ENCODE results near the gene RTN4IP1.
A peak's percentile ranks its signal among the peaks of the same experiment; 100 is the strongest.

Gene RTN4IP1

GRCh38 chr6:106546261-106546690 is 83.0 kb downstream of the RTN4IP1 start:
- DNase-seq, result no peak

DNA sequence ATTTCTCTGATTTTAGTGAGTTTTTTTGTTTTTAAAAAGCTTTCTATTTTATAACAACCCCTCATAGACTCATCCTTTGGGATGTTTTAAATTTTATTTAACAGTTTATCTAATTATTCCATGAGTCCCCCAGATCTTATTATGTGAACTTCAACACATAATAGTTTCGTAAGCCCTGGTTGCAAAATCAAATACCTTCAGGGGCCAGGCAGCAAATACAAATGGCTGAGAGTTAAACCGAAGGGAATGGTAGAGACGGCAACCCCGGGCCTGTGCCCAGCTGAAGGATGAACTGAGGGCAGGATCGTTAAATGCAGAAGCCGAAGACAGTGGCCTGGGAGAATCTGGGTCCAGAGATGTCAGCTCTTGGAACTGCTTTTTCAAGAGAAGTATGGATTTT is 88.4 kb downstream of the RTN4IP1 start:
- DNase-seq, result no peak

- no peak for DNase-seq
Observed at GRCh38 chr6:106540432-106540831, 88.9 kb downstream of the RTN4IP1 start.

DNA sequence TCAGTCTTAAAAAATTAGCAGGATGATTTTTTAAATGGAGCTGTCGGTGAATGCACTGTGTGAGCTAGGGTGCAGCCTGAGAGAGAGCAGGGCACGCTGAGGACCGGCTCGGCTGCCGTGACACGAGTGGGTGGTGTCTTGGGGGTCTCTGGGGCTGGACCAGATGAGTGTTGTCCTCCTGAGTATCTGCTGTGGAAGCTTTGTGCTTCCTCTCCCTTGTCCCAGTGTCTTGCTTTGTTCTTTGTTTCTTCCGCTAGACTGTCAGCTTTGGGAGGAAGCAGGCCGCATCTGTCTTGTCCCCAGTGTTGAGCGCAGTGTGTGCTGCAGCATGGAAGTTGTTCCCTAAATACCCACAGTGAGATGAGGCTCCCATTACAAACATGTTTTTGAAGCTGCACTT is 89.4 kb downstream of the RTN4IP1 start:
- DNase-seq, result peak; percentile 42

- DNase-seq, result no peak
Observed at GRCh38 chr6:106538145-106538544, 91.2 kb downstream of the RTN4IP1 start.

GRCh38 chr6:106537662-106538061 is 91.6 kb downstream of the RTN4IP1 start:
- no peak for DNase-seq

GRCh38 chr6:106536851-106537250 is 92.4 kb downstream of the RTN4IP1 start:
- DNase-seq, result no peak

- DNase-seq, result no peak
Observed at GRCh38 chr6:106536357-106536756, 92.9 kb downstream of the RTN4IP1 start.

DNA sequence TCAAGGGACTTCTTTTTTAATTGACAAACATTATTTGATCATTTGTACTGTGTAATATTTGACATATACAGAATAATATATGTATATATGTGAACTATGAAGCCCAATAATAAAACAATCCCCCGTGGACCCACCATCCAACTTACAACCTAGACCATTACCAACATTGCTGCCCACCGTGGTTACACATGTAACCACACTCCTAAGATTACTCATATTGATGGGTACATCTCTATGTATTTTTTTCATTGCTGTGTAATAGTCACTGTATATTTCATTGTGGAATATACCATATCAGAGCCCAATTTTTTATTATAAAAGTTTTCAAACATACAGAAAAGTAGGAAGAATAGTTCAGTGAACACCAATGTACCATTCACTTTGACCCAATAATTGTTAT is 94.3 kb downstream of the RTN4IP1 start:
- no peak for DNase-seq

DNA sequence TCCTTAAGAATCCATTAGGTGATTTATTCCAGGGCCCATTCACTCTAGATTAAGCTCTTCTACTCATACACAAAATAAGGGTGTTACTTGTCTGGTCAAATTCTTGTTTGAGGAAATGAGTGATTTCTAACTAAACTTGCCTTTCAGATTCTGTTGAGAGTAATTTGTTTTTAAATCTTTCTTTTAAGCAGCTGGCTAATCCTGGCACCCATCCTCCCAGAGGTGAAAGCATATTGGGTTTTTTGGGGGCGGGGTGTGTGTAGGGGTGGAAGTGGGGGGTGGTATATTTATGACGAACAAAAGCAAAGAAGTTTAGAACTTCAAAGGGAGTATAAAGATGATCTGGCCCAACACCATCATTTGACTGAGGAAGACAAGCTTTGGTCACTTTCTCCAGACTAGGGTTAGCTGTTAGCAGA is 94.7 kb downstream of the RTN4IP1 start:
- DNase-seq, result no peak

DNA sequence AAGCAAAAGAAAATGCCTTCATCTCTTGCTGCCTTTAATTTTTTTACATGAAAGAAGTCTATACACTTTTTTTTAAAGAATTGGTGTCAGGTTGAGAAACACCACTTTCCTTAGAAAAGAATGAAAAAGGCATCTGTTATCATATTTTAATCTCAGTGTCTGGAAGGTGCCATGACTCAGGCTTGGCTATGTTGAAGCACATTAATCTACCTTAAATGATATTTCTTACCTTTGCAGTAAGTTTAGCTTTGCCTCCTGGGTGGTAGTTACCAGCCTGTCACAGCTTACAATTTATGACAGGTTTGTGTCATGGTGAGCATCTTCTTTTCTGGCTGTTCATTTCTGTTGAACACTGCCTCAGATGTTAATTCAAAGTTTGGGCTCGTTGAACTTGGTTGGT is 95.3 kb downstream of the RTN4IP1 start:
- DNase-seq, result no peak

DNA sequence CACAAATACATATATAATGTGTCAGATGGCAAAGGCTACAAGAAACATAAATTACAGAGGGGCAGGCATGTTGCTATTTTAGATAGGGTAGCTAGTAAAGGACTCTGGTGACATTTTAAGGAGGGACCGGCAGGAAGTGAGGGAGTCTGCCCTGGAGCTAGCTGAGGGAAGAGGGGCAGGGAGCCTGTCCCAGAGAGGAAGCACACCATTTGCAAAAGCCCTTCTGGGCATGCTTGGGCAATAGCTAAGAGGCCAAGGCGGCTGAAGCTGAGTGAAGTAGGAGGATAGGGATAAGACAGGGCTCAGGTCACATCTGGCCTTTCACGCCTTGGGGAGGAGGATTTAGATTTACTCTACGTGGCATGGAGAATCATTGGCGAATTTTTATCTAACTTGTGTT is 96.2 kb downstream of the RTN4IP1 start:
- no peak for DNase-seq

GRCh38 chr6:106530502-106530901 is 98.8 kb downstream of the RTN4IP1 start:
- DNase-seq, result no peak

GRCh38 chr6:106530026-106530425 is 99.3 kb downstream of the RTN4IP1 start:
- no peak for DNase-seq

DNA sequence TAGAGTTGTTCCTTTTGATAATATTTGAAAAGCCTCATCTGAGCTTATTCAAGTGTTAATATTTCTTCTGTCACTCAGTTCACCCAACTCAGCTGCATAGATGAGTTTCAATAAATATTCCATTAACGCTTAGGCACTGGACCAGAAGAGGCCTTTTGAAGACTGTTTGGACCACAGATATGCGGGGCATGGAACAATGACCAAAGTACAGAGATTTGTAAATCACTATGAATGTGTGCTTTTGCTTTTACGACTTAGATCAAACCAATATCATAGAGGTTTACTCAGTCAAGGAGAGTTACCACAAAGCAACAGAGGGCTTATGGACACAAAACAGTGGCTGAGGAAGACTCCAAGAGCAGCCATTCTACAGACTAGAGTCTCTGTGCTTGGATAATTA is 99.9 kb downstream of the RTN4IP1 start:
- DNase-seq, result no peak

DNA sequence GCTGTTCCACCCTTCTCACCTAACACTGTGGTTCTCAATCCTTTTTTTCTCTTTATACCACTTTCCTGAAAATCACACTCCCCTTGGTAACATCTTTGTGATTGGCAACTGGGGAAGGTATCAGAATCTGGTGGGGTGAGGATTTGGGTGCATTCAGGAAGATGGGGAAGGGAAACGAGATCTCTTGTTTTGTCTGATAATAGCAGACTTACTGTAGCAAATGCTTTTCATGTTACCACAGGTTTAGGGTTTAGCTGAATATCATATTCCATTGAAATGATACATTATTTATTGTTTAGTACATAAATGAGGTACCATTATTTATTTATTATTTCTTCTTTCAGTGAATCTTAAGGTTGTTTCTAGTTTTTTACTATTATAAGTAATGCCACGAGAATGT is 100.8 kb downstream of the RTN4IP1 start:
- DNase-seq, result no peak

DNA sequence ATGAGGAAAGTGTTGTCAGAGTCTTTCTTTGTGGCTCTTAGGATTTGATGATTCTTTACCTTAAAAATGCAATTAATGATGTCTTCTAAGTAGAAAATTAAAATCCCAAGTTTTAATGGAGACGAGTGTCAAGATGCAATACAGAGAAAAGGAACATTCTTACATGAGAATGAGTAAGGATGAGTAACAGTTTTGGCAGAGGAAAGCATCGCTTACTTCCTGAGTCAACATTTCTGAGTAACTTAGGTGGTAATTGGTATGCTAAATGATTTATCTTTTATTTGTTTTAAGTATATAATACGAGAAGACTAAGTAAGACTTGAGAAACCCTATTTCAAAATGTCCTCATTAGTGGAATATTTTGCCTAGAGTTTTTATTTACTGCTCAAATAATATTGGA is 101.3 kb downstream of the RTN4IP1 start:
- DNase-seq, result no peak

DNA sequence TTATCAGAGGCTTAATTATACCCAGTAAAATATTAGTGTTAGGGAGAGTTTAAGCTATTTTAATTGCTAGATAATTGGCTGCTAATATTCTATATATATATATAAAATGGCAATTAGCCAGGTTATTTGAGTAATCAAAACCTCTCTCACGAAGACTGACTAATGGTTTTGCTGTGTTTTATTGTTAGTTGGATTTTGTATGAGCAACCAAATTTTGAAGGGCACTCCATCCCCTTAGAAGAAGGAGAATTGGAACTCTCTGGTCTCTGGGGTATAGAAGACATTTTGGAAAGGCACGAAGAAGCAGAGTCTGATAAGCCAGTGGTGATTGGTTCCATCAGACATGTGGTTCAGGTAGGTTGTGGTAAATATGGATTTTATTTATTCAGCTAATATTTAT is 102.2 kb downstream of the RTN4IP1 start:
- DNase-seq, result no peak

- no peak for DNase-seq
Observed at GRCh38 chr6:106525882-106526275, 103.4 kb downstream of the RTN4IP1 start.

DNA sequence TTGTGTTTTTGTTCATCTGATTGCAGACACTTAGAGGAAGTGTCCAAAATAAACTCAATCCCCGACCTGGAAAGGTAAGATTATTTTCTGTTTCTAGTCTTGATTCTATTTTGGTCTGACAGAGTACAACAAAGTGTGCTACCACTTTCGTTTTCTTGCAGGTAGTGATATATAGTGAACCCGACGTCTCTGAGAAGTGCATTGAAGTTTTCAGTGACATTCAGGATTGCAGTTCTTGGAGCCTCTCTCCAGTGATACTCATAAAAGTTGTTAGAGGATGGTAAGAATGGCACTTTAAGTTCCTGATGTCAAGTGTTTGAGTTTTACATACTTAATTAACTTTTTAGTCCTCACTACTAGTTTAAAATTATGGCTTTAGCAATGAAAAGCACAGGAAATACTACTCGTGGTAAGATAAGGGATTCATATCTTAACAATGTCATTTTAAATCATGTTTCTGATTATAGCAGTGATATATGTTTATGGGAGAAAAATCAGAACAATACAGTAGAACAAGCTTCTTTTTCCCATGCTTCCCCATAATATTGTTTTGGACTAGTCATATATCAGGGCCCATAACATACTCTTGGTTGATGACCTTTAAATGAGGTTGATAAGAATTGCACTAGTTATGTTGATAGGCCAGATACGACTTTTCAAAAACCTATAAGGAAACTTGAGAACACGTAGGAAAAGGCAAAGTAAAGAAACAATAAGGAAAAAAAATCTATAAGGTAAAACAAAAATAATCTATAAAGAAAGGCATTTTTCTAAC is 104.0 kb downstream of the RTN4IP1 start:
- no peak for DNase-seq

DNA sequence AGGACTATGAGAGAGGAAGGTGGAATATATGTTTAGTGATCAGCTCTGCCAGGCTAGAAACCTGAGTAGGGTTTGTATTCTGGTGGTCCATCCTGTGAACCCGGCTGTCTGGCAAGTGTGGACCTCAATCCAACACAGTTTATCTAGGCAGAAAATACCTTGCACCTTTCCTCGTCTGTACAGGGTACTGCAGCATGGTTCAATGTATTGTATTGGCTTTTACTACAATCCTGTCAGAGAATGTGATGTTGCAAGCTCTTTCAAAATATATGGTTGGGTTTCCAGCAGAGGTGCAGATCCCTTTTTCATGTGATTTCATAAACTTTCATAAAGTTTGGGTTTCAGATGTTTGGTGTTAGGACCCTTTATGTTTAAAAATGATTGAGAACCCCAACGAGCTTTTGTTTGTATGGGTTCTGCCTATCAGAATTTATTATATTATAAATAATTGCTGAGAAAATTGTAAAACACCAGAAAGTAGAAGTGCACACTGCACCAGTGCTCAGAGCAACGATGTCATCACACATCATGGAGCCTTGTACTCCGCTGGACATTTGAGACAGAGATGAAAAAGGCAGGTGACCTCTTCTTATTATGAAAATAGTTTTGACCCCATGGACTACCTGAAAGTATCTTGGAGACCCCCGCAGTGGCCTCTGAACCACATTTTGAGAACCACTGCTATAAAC is 106.6 kb downstream of the RTN4IP1 start:
- no peak for DNase-seq
